ENCODE data around the gene HOMER2. TPM values are rescaled to one million over a fixed set of nuclear protein-coding genes. Genes with fewer than 3 reads are reported as not detected.

Gene HOMER2
- total RNA-seq, 1 experiment from 2014 or later = 14.2 TPM

- H3K4ac ChIP-seq (ENCODE audit: low read depth, low read length) = no peak overlapping the region
- Mint-ChIP-seq H3K27ac (no peak overlapping the region), H3K27me3 (ENCODE audit: low read depth) (peaks cover 3% of the 10 kb centered on the region), H3K4me1 (peaks cover 17 to 21% of the 10 kb centered on the region in 2 experiments), H3K36me3 (ENCODE audit: insufficient read depth in 1 of 3, low read depth in 3 of 3) (no peaks in the 10 kb centered on the region), H3K4me3 (no peak overlapping the region), H3K9me3 (no peaks in the 10 kb centered on the region)
- H2BK12ac ChIP-seq (ENCODE audit: insufficient read length, low read depth, low read length) = no peak overlapping the region
- no peaks in the 10 kb centered on the region for H3K27me3 ChIP-seq (ENCODE audit: insufficient read depth, low read length)
- no peak overlapping the region for H2AFZ ChIP-seq (ENCODE audit: low read length)
- no peak overlapping the region for H3K4me2 ChIP-seq (ENCODE audit: insufficient read depth, insufficient read length, low read length)
- H2BK20ac ChIP-seq (ENCODE audit: low read depth, low read length, poor library complexity, severe bottlenecking) = no peak overlapping the region
- H3T11ph ChIP-seq (ENCODE audit: low read length) = no peak overlapping the region
- DNase-seq = no peak
- H3K27ac ChIP-seq (ENCODE audit: insufficient read length, low read depth, low read length) = no peak overlapping the region
- no peaks in the 10 kb centered on the region for H3K79me2 ChIP-seq (ENCODE audit: insufficient read depth, low read length)
- H4K20me1 ChIP-seq (ENCODE audit: control insufficient read depth, insufficient read depth, insufficient read length) = no peaks in the 10 kb centered on the region
- H3K18ac ChIP-seq (ENCODE audit: insufficient read length, low read depth, low read length) = no peak overlapping the region
- no peak overlapping the region for H4K5ac ChIP-seq (ENCODE audit: insufficient read length, low read depth, low read length)
- no peak overlapping the region for H4K91ac ChIP-seq (ENCODE audit: insufficient read length, low read depth, low read length)
- H3K56ac ChIP-seq (ENCODE audit: insufficient read length, low read depth, low read length) = no peak overlapping the region
- no peak overlapping the region for H2BK5ac ChIP-seq (ENCODE audit: insufficient read length, low read length)
- H3K9me3 ChIP-seq (ENCODE audit: control insufficient read depth, low read depth, low read length) = no peaks in the 10 kb centered on the region
- H2BK120ac ChIP-seq (ENCODE audit: low read depth, low read length, poor library complexity, severe bottlenecking) = no peak overlapping the region
- H3K79me1 ChIP-seq (ENCODE audit: insufficient read depth, low read depth, low read length, poor library complexity, severe bottlenecking) = no peaks in the 10 kb centered on the region
- H2AK5ac ChIP-seq (ENCODE audit: insufficient read length, low read length) = no peak overlapping the region
- no peak overlapping the region for H3K9ac ChIP-seq (ENCODE audit: extremely low read depth, insufficient read length, low read length)
- H3K23ac ChIP-seq (ENCODE audit: insufficient read length, low read depth, low read length) = no peak overlapping the region
- H3K14ac ChIP-seq (ENCODE audit: insufficient read depth, low read length) = no peak overlapping the region
- no peak overlapping the region for H4K8ac ChIP-seq (replicated peaks; ENCODE audit: insufficient read length, low read depth, low read length)
- no peaks in the 10 kb centered on the region for H3K4me1 ChIP-seq (ENCODE audit: insufficient read depth, low read length)
- no peak overlapping the region for H2BK15ac ChIP-seq (ENCODE audit: low read depth, low read length)
- no peaks in the 10 kb centered on the region for H3K23me2 ChIP-seq (ENCODE audit: insufficient read length, low read depth, low read length, poor library complexity, severe bottlenecking)
- WGBS (ENCODE audit: extremely low coverage, insufficient read length, low lambda C conversion rate) = no CpG with 5 or more reads among the region's 5 CpGs
- TF ChIP-seq CTCF (conservative IDR thresholded peaks at IDR 0.05) = no peak
Measured at GRCh38 chr15:82959423-82959822, 6.9 kb upstream of the HOMER2 start.

All from H9 (cell line).